A673 (cell line): ENCODE measurements around the gene LCN1. TPM values are rescaled to one million over a fixed set of nuclear protein-coding genes. Genes with fewer than 3 reads are reported as not detected.

ENCODE experiments used
- BruUV-seq: library from RNA; stranded (reverse); fragments of 400-500 nt; replicated peaks from 2 replicates; lab custom pipeline; 2021; lab: Mats Ljungman, UMichigan
- CTCF ChIA-PET: fragments of 300-600 bp; sonication (Branson Sonifier 250); formaldehyde crosslinking; loops from one replicate; lab custom pipeline; 2022; ENCODE audit warnings: antibody characterized with exemption; lab: Charles Lee
- POLR2A ChIA-PET: fragments of 300-600 bp; sonication (Branson Sonifier 250); formaldehyde crosslinking; loops from one replicate; lab custom pipeline; 2022; ENCODE audit warnings: antibody characterized with exemption; ENCODE audit not compliant: low non-redundant PET; lab: Charles Lee
- DNase-seq: peaks from one replicate; pipeline ENCODE4 v3.0.0-alpha.2; 2015; ENCODE audit warnings: low spot score
- H3K27ac ChIP-seq: fragments of 200-600 bp; sonication (generic); 2 replicates; pipeline ENCODE4 v1.5.1; 2016; ENCODE audit warnings: mixed run types, low read depth, mild to moderate bottlenecking, mixed read lengths, antibody characterized with exemption, low read length; ENCODE audit not compliant: poor library complexity, severe bottlenecking
- H3K27me3 ChIP-seq: fragments of 200-600 bp; sonication (generic); replicated peaks from 2 replicates; pipeline ENCODE4 v1.6.1; 2017; ENCODE audit warnings: mixed run types, low read depth, mild to moderate bottlenecking, mixed read lengths, antibody characterized with exemption, low read length; ENCODE audit not compliant: insufficient read depth, poor library complexity
- H3K36me3 ChIP-seq: fragments of 200-600 bp; sonication (generic); 2 replicates; pipeline ENCODE4 v1.6.1; 2016; ENCODE audit warnings: mixed run types, mild to moderate bottlenecking, mixed read lengths, antibody characterized with exemption, low read length; ENCODE audit not compliant: insufficient read depth, poor library complexity, severe bottlenecking
- H3K4me1 ChIP-seq: fragments of 200-600 bp; sonication (generic); 2 replicates; pipeline ENCODE4 v1.6.1; 2017; ENCODE audit warnings: mixed run types, mild to moderate bottlenecking, mixed read lengths, antibody characterized with exemption, low read length; ENCODE audit not compliant: insufficient read depth, poor library complexity, severe bottlenecking
- H3K4me3 ChIP-seq: fragments of 200-600 bp; sonication (generic); 2 replicates; pipeline ENCODE4 v1.5.1; 2016; ENCODE audit warnings: low read depth, mixed run types, mild to moderate bottlenecking, mixed read lengths, low read length; ENCODE audit not compliant: poor library complexity, severe bottlenecking
- H3K9me3 ChIP-seq: fragments of 200-600 bp; sonication (generic); 2 replicates; pipeline ENCODE4 v1.6.1; 2016; ENCODE audit warnings: mixed run types, low read depth, mild to moderate bottlenecking, mixed read lengths, antibody characterized with exemption, low read length; ENCODE audit not compliant: poor library complexity, severe bottlenecking
- EZH2 ChIP-seq: fragments of 200-600 bp; sonication (generic); IDR thresholded peaks from 2 replicates; pipeline ENCODE4 v1.6.1; 2017; ENCODE audit warnings: borderline replicate concordance, low read depth, mild to moderate bottlenecking, mixed read lengths, antibody characterized with exemption, low read length; ENCODE audit not compliant: poor library complexity, severe bottlenecking
- intact Hi-C: fragments of 100-400 bp; cut with micrococcal nuclease; formaldehyde crosslinking; loops from one replicate; pipeline ENCODE4 v1.10.0; 2022; ENCODE audit not compliant: unreplicated experiment
- total RNA-seq: library from RNA; stranded (reverse); gene quantifications from 2 replicates; pipeline ENCODE4 v1.2.3, GENCODE V29; 2021
- TF ChIP-seq, protein P1 (sequence below): fragments of 300-800, 200-600 bp; sonication (generic); conservative IDR thresholded peaks from 2 replicates; pipeline ENCODE4 v1.5.1; 2017; ENCODE audit warnings: low read depth, mild to moderate bottlenecking, antibody characterized with exemption, low read length, moderate library complexity, mixed read lengths

Gene LCN1
- total RNA-seq, 1 experiment from 2014 or later: not detected

DNA sequence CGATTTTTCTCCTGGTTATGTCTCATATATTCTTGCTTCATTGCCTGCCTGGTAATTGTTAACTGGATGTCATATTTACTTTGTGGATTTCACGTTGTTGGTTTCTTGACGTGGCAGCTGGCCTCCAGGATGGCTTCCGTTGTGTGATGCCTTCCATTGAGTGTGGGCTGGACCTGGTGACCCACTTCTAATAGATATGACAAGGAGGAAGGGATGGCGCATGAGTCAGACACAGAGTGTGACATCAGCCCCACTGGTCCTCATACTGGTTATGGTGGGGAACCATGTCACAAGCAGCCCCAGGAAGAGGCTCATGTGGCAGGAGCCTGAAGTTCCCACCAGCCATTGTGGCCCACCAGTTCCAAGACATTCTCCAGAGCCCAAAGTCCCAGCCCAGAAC is 34.0 kb downstream of the LCN1 start:
- Histone ChIP-seq H3K36me3 (no peaks in the 10 kb centered on the region), H3K4me1 (no peaks in the 10 kb centered on the region), H3K4me3 (no peak overlapping the region), H3K9me3 (no peaks in the 10 kb centered on the region), H3K27me3 (no peaks in the 10 kb centered on the region), H3K27ac (no peak overlapping the region)
- no peak for DNase-seq
- CTCF ChIA-PET: no interaction called here
- intact Hi-C loops: no loop called here
- TF ChIP-seq, protein P1, sequence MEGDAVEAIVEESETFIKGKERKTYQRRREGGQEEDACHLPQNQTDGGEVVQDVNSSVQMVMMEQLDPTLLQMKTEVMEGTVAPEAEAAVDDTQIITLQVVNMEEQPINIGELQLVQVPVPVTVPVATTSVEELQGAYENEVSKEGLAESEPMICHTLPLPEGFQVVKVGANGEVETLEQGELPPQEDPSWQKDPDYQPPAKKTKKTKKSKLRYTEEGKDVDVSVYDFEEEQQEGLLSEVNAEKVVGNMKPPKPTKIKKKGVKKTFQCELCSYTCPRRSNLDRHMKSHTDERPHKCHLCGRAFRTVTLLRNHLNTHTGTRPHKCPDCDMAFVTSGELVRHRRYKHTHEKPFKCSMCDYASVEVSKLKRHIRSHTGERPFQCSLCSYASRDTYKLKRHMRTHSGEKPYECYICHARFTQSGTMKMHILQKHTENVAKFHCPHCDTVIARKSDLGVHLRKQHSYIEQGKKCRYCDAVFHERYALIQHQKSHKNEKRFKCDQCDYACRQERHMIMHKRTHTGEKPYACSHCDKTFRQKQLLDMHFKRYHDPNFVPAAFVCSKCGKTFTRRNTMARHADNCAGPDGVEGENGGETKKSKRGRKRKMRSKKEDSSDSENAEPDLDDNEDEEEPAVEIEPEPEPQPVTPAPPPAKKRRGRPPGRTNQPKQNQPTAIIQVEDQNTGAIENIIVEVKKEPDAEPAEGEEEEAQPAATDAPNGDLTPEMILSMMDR: no peak
- no peak for TF ChIP-seq EZH2
- no TSS peak for BruUV-seq
- POLR2A ChIA-PET: no interaction called here

GRCh38 chr9:135555910-135556309 is 34.7 kb downstream of the LCN1 start:
- Histone ChIP-seq H3K9me3 (no peaks in the 10 kb centered on the region), H3K4me1 (no peaks in the 10 kb centered on the region), H3K27me3 (no peaks in the 10 kb centered on the region), H3K36me3 (no peaks in the 10 kb centered on the region), H3K27ac (no peak overlapping the region), H3K4me3 (no peak overlapping the region)
- POLR2A ChIA-PET: no interaction called here
- DNase-seq: no peak
- BruUV-seq: no TSS peak
- CTCF ChIA-PET: no interaction called here
- TF ChIP-seq, protein P1: no peak
- TF ChIP-seq EZH2: no peak
- intact Hi-C loops: no loop called here

- TF ChIP-seq, protein P1: no peak
- no peak for TF ChIP-seq EZH2
- Histone ChIP-seq H3K27me3 (no peaks in the 10 kb centered on the region), H3K36me3 (no peaks in the 10 kb centered on the region), H3K27ac (no peak overlapping the region), H3K9me3 (no peaks in the 10 kb centered on the region), H3K4me1 (no peaks in the 10 kb centered on the region), H3K4me3 (no peak overlapping the region)
- BruUV-seq: no TSS peak
- CTCF ChIA-PET: no interaction called here
- DNase-seq: no peak
- intact Hi-C loops: no loop called here
- POLR2A ChIA-PET: no interaction called here
These were observed 38.4 kb downstream of the LCN1 start for GRCh38 chr9:135559606-135560005.
